22Rv1 (cell line): ENCODE measurements around the gene CEP295NL.

Experiments
- CTCF ChIP-seq: fragments of 450-650 bp; IDR thresholded peaks from 2 replicates; pipeline ENCODE4 v1.5.1; 2017; ENCODE audit warnings: mild to moderate bottlenecking
- ZFX ChIP-seq: fragments of 450-650 bp; IDR thresholded peaks from 2 replicates; pipeline ENCODE4 v1.6.1; 2017; ENCODE audit warnings: antibody characterized with exemption, borderline replicate concordance

- TF ChIP-seq CTCF (no peak), ZFX (no peak)
Observed at GRCh38 chr17:78908426-78908825, 5.4 kb upstream of the CEP295NL start.
